Stimulated activated CD8-positive, alpha-beta memory T cell treated with anti-CD3 and anti-CD28 coated beads, Interleukin-4, amount 100 ng/mL, for 24 hours (primary cell): ENCODE results near the gene PRDM7.
"Not testable (repeated sequence)": the region's sequence is repeated elsewhere in the genome, so short reads cannot be mapped to it uniquely, and the experiment has no call there.

ENCODE experiments used
- DNase-seq: peaks from one replicate; pipeline ENCODE4 v3.0.0-alpha.2; 2020; ENCODE audit warnings: low read depth

The PRDM7 gene

GRCh38 chr16:90012991-90013745 lies 64.0 kb downstream of the PRDM7 start:
- DNase-seq = no peak

DNA sequence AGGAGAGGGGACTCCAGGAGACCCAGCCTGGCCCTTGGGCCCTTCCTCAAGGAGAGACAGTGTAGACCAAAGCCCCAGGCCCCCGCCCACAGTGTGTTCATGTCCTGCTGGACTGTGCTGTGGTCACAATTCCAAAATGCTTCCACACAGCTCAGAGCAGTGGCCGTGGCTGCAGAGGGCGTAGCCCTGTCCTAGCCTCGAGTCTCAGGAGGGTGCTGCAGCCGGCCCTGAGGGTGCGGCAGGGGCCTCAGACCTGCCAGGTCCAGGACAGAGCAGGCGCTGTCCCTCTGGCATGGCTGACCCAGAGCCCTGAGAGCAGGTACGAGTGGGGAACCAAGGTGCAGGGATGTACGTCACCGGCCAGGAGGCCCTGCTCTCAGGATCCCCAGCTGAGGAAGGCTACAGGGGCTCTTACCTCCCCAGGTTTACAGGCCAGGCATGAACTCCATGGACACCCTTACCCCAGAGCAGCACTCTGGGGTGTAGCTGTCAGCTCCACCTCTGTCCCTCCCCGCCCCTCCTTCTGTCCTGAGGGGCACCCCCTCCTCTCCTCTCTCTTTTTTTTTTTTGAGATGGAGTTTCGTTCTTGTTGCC lies 65.1 kb downstream of the PRDM7 start:
- no peak for DNase-seq

DNA sequence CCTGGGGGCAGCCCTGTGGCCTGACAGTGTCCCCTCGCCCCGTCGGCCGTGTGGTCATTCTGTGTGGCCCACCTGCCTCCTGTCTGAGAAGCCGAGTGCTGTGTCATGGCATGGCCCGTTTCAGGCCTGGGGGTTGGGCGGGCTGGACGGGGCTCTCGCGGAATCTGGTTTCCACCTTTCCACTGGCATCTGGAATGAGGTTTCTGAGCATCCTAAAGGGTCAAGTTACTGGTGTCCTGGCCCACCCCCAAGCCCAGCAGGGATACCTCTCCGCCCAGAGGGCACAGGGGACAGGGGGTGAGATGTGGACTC lies 65.7 kb downstream of the PRDM7 start:
- no peak for DNase-seq

- no peak for DNase-seq
These were observed 66.2 kb downstream of the PRDM7 start for GRCh38 chr16:90010676-90011507.

GRCh38 chr16:90009172-90009899 lies 67.8 kb downstream of the PRDM7 start:
- no peak for DNase-seq

GRCh38 chr16:90008708-90009145 lies 68.4 kb downstream of the PRDM7 start:
- peak; percentile 47 for DNase-seq

DNA sequence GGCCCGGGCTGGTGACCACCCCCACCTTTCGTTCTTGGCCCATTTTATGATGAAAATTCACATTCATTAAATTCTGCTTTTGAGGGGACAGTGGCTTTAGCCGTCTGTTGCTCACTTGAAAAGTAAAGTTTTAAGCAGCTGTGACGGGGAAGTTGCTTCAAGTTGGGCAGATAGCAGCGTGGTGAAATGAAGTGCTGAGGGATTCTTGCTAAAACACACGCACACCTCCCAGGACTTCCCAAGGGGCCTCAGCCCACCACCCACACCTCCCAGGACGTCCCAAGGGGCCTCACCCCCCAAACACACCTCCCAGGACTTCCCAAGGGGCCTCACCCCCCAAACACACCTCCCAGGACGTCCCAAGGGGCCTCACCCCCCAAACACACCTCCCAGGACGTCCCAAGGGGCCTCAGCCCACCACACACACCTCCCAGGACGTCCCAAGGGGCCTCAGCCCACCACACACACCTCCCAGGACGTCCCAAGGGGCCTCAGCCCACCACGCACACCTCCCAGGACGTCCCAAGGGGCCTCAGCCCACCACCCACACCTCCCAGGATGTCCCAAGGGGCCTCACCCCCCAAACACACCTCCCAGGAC lies 69.4 kb downstream of the PRDM7 start:
- not testable (repeated sequence) for DNase-seq

- DNase-seq = no peak
These were observed 70.1 kb downstream of the PRDM7 start for GRCh38 chr16:90007015-90007414.
